SW480 (cell line): ENCODE results near the gene GRIK2.
A peak's percentile ranks its signal among the peaks of the same experiment; 100 is the strongest.
"Not testable (repeated sequence)": the region's sequence is repeated elsewhere in the genome, so short reads cannot be mapped to it uniquely, and the experiment has no call there.

Experiments used
- DNase-seq: peaks from one replicate; pipeline ENCODE4 v3.0.0-alpha.2; 2016; ENCODE audit warnings: low spot score

The GRIK2 gene

GRCh38 chr6:101393251-101393828, at the start of gene GRIK2:
TSS of gene GRIK2 (plus strand) at chr6:101393708.
- peak; percentile 7 for DNase-seq

DNA sequence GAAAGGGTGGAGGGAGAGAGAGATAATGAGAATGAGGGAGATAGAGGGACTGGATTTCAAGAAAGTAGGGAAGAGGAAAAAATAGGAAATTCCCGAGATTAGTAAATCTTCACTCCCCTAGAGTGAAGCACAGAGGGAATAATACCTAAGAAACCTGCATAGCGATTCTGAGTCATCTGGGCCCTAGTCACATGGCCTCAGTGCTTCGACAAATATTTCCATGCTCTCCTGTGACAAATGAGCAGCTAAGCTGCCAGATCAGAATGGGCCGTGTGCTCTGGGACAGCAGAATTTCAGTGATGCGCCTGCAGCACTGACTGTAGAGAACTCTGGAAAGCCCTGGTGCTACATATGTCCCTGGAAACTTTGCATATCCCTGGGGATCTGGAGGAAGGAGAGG, 48.6 kb upstream of the GRIK2 start:
- DNase-seq = no peak

DNA sequence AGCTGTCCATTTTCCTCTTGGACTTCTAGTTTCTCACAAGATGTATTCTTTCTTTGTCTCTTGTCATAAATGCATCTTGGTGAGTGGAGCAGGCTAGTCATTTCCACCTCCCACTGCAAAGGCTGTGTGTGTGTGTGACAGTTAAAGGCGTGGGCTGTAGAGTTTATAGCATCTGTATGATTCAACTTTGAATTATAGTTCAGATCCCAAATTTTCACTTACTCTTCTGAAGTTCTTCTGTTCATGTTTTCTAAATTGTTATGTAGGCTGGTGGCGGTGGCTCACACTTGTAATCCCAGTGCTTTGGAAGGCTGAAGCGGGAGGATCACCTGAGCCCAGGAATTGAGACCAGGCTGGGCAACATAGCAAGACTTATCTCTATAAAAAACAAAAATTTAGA, 44.7 kb upstream of the GRIK2 start:
- DNase-seq = no peak

DNA sequence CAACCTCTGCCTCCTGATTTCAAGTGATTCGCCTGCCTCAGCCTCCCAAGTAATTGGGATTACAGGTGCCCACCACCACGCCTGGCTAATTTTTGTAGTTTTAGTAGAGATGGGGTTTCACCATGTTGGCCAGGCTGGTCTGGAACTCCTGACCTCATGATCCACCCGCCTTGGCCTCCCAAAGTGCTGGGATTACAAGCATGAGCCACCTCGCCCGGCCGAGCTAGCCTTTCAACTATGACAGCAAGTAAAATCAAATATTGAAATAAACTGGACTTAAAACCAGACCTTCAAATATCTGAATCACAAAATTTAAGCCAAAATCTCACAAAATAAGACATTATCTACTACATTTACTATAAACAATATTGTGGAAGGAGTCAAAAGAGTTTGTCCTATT, 42.9 kb upstream of the GRIK2 start:
- DNase-seq = not testable (repeated sequence)

GRCh38 chr6:101351173-101351572, 42.3 kb upstream of the GRIK2 start:
- DNase-seq = no peak

GRCh38 chr6:101352316-101352715, 41.2 kb upstream of the GRIK2 start:
- DNase-seq = no peak

DNA sequence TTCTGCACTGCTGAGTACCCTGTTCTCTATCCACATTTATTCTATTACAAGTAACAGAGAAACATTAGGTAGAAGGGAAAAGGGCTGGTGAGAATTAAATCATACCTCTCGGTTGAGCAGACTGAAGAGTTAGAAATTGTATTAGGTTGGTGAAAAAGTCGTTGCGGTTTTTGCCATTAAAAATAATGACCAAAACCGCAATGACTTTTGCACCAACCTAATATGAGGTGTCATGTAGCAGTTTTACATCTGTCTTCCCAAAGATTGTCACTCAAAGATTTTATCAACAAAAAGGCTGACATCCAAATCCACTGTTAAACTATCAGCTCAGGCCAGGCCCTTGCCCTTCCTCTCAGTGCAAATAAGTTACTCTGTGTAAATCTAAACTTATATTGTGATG, 28.3 kb upstream of the GRIK2 start:
- DNase-seq = no peak

GRCh38 chr6:101379926-101380325, 13.6 kb upstream of the GRIK2 start:
- DNase-seq = no peak

DNA sequence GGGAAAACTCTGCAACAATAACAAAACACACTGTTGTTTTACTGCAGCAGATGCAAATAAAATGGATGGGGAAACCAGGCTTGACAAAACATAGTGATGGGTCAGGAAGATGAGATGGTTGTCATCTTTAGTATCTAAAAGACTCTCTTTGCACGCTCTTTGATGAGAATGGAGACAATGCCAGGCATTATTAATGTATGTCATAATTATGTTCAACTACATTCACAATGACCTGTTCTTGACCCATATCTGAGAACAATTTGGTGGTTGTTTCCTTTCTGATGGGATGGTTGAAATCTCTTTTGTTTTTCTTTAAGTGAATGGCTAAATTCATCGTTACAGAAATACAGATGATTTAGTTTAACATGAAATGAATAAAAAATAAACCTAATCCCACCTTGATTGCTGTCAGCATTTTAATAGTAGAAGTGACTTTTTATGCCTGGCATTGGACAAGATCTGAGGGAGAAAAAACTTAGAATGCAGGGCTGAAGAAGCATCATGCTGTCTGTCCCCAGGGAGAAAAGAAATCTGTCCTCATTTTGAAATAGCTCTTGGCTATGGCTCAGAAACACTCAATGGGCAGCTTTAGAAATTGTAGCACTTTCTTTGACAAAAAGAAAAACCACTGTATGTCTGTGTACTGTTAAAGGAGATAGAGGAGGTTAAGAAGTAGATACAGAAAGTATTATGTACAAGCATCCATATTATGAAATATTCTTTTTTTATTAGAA, 12.4 kb upstream of the GRIK2 start:
- no peak for DNase-seq

DNA sequence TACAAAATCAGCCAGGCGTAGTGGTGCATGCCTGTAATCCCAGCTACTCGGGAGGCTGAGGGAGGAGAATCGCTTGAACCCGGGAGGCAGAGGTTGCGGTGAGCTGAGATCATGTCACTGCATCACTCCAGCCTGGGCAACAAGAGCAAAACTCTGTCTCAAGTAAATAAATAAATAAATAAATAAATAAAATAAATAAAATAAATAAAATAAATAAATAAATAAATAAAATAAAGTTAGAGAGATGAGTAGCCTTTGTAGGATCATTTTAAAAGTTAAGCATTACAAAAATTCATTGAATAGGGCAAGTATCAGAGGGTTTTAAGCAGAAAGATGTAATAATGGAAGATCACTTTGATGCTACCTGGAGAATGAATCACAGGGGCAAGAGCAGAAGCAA, 9.8 kb upstream of the GRIK2 start:
- DNase-seq = not testable (repeated sequence)

DNA sequence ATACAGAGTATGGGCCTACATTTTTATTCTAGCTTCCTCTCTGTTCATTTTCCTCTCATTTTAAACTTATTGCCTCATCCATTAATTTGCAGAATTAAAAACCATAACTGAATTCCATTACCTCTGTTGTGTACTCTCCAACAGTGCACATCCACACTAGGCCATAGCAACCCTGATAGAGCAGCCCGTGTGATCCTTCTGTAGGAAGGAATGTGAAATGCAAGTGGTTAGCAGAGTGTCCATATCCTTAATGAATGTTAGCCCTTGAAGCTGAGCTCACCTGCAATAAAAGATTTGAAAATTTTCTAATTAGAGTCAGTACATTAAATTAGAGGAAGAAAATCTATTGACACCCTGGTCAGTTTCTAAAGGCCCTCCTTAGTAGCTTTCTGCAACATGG, 6.5 kb upstream of the GRIK2 start:
- no peak for DNase-seq

GRCh38 chr6:101391772-101392585, 1.5 kb upstream of the GRIK2 start:
- DNase-seq = peak; percentile 45

DNA sequence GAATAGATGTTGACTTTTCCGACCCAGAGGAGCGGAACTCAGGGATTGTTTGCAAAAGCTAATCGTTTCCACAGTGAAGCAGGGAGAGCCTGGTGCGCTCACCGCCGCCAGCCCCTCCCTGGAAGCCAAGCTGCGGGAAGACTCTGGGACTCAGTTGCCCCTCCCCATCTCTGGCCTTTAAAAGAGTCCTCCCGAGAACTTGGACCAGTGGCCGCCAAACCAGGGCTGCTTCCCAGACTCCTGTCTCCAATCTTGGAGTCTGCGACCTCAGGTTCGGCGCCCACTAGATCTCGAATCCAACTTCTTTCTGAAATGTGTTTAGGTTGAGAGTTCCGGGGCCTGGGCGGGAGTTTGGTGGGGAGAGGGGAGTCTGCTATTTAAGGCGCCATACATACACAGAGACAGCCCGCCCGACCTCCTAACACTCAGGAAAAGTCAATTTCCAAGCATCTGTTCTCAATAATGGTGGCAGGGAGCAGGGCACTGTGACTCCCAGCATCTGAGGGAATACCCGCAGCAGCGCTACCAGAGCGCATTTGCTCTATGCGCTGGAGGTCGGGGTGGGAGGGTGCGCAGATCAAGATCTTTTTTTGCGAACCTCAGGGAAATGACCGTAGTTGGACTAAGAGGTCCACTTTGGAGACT, 800 bp upstream of the GRIK2 start:
- DNase-seq = no peak

DNA sequence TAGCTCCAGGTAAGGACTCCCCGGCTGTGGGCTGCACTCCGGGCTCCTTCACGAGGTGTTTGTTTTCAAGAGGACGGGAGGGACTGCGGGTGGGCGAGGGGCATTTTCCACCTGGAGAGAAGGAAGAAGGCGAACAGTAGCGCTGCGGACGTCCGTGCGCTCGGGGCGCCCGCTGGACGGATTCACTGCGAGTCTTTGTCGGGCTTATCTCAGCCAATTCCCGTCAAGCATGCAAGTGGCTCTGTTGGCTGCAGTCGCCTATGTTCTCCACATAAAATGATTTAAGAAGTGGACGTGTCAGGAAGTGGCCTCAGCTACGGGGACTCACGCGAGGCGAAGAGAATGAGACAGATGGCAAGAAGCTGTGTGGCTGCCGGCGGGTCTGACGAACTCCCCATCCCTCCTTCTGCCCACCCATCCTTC, 332 bp downstream of the GRIK2 start:
- peak; percentile 11 for DNase-seq

DNA sequence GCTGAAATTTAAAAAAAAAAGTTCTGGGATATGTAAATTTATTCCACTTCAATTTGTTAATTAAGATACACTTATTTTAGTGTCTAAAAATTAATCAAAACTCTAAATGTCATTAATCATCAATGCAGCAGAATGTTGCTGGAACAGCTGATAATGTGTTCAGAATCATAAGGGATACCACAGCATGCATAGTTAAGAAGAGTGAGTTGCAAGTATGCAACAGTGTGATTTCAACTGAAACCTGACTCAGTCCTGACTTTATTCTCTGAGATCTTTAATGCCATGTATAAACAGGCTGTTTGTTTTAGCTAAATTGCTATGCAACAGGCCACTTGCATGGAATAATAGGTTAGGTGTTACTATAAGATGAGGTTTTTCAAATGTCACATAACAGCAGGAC, 1.4 kb downstream of the GRIK2 start:
- no peak for DNase-seq

DNA sequence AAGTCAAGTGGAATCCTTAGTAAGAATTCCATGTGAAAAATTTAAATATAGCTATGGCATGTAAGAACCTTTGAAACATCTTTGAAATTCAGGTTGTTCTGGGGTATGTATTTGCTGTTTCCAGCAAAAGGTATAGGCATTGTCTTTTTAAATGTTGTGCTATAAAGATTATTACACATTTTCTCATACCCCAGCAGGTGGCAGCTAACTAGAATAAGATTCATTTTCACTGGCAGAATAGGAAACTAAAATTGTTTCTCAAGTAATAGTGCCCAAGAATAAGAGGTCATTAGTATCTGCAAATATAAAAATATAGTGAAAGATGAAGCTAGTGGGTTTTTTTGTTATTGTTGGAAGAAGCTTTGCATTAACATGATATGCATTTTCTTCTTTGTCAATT, 1.8 kb downstream of the GRIK2 start:
- DNase-seq = no peak

DNA sequence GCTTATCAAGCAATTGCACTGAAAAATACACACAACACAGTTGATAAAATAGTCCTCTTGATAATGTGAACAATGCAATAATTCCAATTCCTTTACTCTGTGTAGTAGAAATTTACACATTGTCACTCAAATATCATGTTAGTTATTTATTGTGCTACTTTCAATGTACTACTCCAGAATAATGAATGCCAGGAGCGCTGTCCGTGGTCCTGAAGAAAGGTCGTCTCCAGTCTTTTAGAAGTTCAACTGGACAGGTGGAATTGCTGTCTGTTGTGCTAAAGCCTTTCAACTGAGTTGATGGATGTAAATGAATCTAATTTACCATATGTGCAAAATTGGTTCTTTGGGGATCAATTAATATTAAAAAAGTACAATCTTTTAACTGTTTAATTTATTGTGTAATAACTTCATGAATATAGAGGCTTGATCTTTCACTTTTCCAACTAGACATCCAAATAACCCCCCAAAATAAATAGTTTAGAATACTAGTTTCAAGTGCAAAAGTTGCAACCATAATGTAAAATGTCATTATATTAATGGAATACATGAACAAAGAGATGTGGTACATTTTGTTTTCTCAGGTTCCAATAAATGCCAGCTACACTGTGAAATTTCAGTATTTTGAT, 3.2 kb downstream of the GRIK2 start:
- peak; percentile 18 for DNase-seq

- DNase-seq = peak; percentile 9
Measured at GRCh38 chr6:101397199-101397598, 3.7 kb downstream of the GRIK2 start.

DNA sequence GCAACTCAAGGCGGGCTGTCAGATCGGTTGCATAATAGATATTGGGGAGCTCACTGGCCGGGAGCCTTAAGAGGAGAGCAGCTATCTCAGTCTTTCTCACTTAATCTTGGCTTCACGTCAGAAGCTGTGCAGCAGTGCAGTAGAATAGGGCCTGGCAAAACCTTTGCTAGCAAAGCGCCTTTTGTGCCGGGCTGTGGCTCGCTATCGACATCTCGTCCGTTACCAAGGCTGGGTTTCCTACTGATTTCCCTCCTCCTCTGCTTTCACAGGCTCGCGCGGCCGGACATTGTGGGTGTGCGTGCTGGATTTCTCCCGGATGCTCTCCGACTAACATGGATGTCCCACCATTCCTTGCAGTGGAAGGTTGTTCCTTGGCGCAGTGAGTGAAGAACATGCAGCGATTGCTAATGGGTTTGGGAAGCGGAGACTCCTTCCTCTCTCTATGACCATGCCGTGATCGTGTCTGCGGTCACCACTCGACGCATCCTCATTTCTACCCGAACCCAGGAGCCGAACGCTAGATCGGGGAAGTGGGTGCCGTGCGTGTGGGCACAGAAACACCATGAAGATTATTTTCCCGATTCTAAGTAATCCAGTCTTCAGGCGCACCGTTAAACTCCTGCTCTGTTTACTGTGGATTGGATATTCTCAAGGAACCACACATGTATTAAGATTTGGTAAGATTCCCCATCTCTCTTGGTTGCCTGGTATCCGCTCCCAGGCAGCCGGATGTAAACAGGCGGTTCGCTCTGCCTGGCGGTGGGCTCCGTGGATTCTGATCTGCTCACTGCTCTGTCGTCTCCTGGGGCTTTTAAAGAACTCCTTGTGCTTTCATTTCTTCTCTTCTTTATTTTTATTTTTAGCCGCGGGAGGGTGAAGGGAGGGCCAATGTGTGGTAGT, 5.5 kb downstream of the GRIK2 start:
- no peak for DNase-seq

- no peak for DNase-seq
Measured at GRCh38 chr6:101399616-101400162, 6.2 kb downstream of the GRIK2 start.
